PFSK-1 (cell line): ENCODE measurements around the gene UGT1A7.

Experiments
- FOXP2 ChIP-seq: optimal IDR thresholded peaks from 2 replicates; pipeline ENCODE3; 2011; ENCODE audit warnings: borderline replicate concordance, control low read depth, inconsistent platforms; ENCODE audit not compliant: insufficient read depth; ENCODE audit errors: extremely low read length, extremely low read depth
- POLR2AphosphoS5 ChIP-seq: IDR thresholded peaks from 2 replicates; pipeline ENCODE4 v1.6.1; 2012; ENCODE audit warnings: low read depth, mild to moderate bottlenecking, control low read depth, low read length, moderate library complexity
- REST ChIP-seq, 2 experiments: IDR thresholded peaks; 2 replicates each; pipeline versions ENCODE4 v1.6.1 to v1.8.0; 2011 to 2012; ENCODE audit warnings: low read depth in 2 of 2, low read length in 2 of 2, control low read depth in 1 of 2, inconsistent platforms in 1 of 2, mild to moderate bottlenecking in 1 of 2, moderate library complexity in 1 of 2; ENCODE audit not compliant: insufficient read depth in 1 of 2
- SIN3A ChIP-seq: IDR thresholded peaks from 2 replicates; pipeline ENCODE4 v1.6.1; 2012; ENCODE audit warnings: mild to moderate bottlenecking, low read length, moderate library complexity, borderline replicate concordance; ENCODE audit not compliant: insufficient read depth
- TAF1 ChIP-seq: IDR thresholded peaks from 2 replicates; pipeline ENCODE4 v1.6.1; 2012; ENCODE audit warnings: low read length, control low read depth, borderline replicate concordance; ENCODE audit not compliant: insufficient read depth

Gene UGT1A7

GRCh38 chr2:233793465-233794127 is 111.9 kb downstream of the UGT1A7 start:
- TF ChIP-seq POLR2AphosphoS5 (no peak), REST (IDR thresholded peaks at IDR 0.05; ENCODE audit: insufficient read depth in 1 of 2, low read depth in 2 of 2, low read length in 2 of 2) (no peak), SIN3A (no peak), FOXP2 (no peak), TAF1 (no peak)

- TF ChIP-seq FOXP2: no peak
- TF ChIP-seq POLR2AphosphoS5: no peak
- TF ChIP-seq SIN3A: no peak
- TF ChIP-seq REST (IDR thresholded peaks at IDR 0.05; ENCODE audit: insufficient read depth in 1 of 2, low read depth in 2 of 2, low read length in 2 of 2): no peak
- no peak for TF ChIP-seq TAF1
These were observed 112.5 kb downstream of the UGT1A7 start for GRCh38 chr2:233794128-233794658.

- TF ChIP-seq REST (IDR thresholded peaks at IDR 0.05; ENCODE audit: insufficient read depth in 1 of 2, low read depth in 2 of 2, low read length in 2 of 2) (no peak), SIN3A (no peak), FOXP2 (no peak), POLR2AphosphoS5 (no peak), TAF1 (no peak)
These were observed 114.1 kb downstream of the UGT1A7 start for GRCh38 chr2:233795735-233796171.

DNA sequence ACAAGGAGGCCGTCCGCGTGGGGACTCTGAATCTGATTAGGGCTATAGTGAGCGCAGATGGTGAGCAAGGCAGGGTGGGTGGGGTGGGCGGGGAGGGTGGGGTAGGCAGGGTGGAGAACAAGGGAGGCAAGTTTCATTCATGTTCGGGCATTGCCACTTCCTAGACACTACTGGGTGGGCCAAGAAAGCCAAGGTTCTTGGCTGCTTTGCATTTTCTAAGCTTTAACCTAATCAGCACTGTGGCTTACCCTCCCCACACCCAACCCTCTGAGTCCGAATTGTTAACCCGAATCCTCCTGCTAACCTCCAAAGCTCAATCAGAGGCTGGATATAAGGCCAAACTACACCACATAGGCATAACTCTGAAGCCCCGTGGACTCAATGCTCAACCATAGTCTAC is 114.6 kb downstream of the UGT1A7 start:
- TF ChIP-seq FOXP2 (no peak), POLR2AphosphoS5 (no peak), TAF1 (no peak), SIN3A (no peak), REST (IDR thresholded peaks at IDR 0.05; ENCODE audit: insufficient read depth in 1 of 2, low read depth in 2 of 2, low read length in 2 of 2) (no peak)
